Endothelial cell of umbilical vein (primary cell): ENCODE measurements around the gene LRP1. TPM values are rescaled to one million over a fixed set of nuclear protein-coding genes. Genes with fewer than 3 reads are reported as not detected.

Source experiments
- BruUV-seq: library from RNA; stranded (reverse); fragments of 400-500 nt; replicated peaks from 2 replicates; lab custom pipeline; 2021; lab: Mats Ljungman, UMichigan
- CTCF ChIA-PET: fragments of 300-600, 350-600 bp; sonication (Branson Sonifier 250); formaldehyde crosslinking; loops from one replicate; lab custom pipeline; 2021; ENCODE audit warnings: antibody characterized with exemption, inconsistent platforms; lab: Charles Lee
- POLR2A ChIA-PET: fragments of 300-600, 350-600 bp; sonication (Branson Sonifier 250); formaldehyde crosslinking; loops from one replicate; lab custom pipeline; 2021; ENCODE audit warnings: antibody characterized with exemption, inconsistent platforms; lab: Charles Lee
- DNase-seq: peaks from one replicate; pipeline ENCODE4 v3.0.0-alpha.2; 2011; ENCODE audit warnings: low read depth, low spot score
- FAIRE-seq: peaks from 2 replicates; lab custom pipeline; 2011; peaks lifted over from hg19 to GRCh38; lab: Jason Lieb, UNC
- H2AFZ ChIP-seq: 2 replicates; pipeline ENCODE4 v1.6.0; 2012; ENCODE audit warnings: low read depth, low read length, control low read depth, inconsistent platforms
- H3K27ac ChIP-seq: 2 replicates; pipeline ENCODE4 v1.5.1; 2011; ENCODE audit warnings: low read depth, mild to moderate bottlenecking, control low read depth, low read length, moderate library complexity; ENCODE audit not compliant: insufficient read depth
- H3K27me3 ChIP-seq, 2 experiments: 2 replicates each; pipeline versions ENCODE4 v1.6.0 to v1.6.1; 2011; ENCODE audit warnings: low read length in 2 of 2, mixed read lengths in 1 of 2; ENCODE audit not compliant: control insufficient read depth in 2 of 2, insufficient read depth in 2 of 2
- H3K36me3 ChIP-seq, 2 experiments: 2 replicates in 1 of 2; 3 replicates in 1 of 2; pipeline ENCODE4 v1.5.1; 2011; ENCODE audit warnings: low read length in 2 of 2, mild to moderate bottlenecking in 1 of 2, moderate library complexity in 1 of 2; ENCODE audit not compliant: control insufficient read depth in 2 of 2, insufficient read depth in 2 of 2; ENCODE audit errors: extremely low read depth in 1 of 2
- H3K4me1 ChIP-seq: 3 replicates; pipeline ENCODE4 v1.5.1; 2011; ENCODE audit warnings: mild to moderate bottlenecking, low read length; ENCODE audit not compliant: control insufficient read depth, insufficient read depth; ENCODE audit errors: extremely low read depth
- H3K4me2 ChIP-seq: 2 replicates; pipeline ENCODE4 v1.6.1; 2011; ENCODE audit warnings: low read length, control low read depth, mixed read lengths; ENCODE audit not compliant: insufficient read depth
- H3K4me3 ChIP-seq, 3 experiments: fragments of 200-600 bp in 1 of 3; sonication (generic), shearing (Covaris generic) in 1 of 3; replicated peaks in 1 of 3; 2 replicates each; pipeline ENCODE4 v1.5.1; 2011 to 2016; ENCODE audit warnings: control low read depth in 3 of 3, low read length in 3 of 3, mild to moderate bottlenecking in 2 of 3, inconsistent platforms in 1 of 3, low read depth in 1 of 3, moderate library complexity in 1 of 3; ENCODE audit not compliant: insufficient read depth in 1 of 3
- H3K79me2 ChIP-seq: 2 replicates; pipeline ENCODE4 v1.6.0; 2012; ENCODE audit warnings: low read length, inconsistent platforms; ENCODE audit not compliant: control insufficient read depth, insufficient read depth
- H3K9ac ChIP-seq: replicated peaks from 2 replicates; pipeline ENCODE3; 2011; ENCODE audit warnings: low read length, control low read depth; ENCODE audit not compliant: insufficient read depth; ENCODE audit errors: extremely low read depth
- H3K9me1 ChIP-seq: replicated peaks from 3 replicates; pipeline ENCODE4 v1.6.0; 2011; ENCODE audit warnings: mild to moderate bottlenecking, low read length; ENCODE audit not compliant: control insufficient read depth, insufficient read depth; ENCODE audit errors: extremely low read depth
- H3K9me3 ChIP-seq: replicated peaks from 2 replicates; pipeline ENCODE4 v1.5.1; 2012; ENCODE audit warnings: low read length, inconsistent platforms; ENCODE audit not compliant: control insufficient read depth, insufficient read depth
- H4K20me1 ChIP-seq: replicated peaks from 2 replicates; pipeline ENCODE3; 2011; ENCODE audit warnings: mild to moderate bottlenecking, low read length; ENCODE audit not compliant: control insufficient read depth, insufficient read depth; ENCODE audit errors: extremely low read depth
- EZH2 ChIP-seq: IDR thresholded peaks from 2 replicates; pipeline ENCODE4 v1.6.1; 2012; ENCODE audit warnings: borderline replicate concordance, low read depth, mild to moderate bottlenecking, moderate library complexity, low read length, inconsistent platforms; ENCODE audit not compliant: severe bottlenecking
- FOS ChIP-seq: IDR thresholded peaks from 2 replicates; pipeline ENCODE4 v1.6.1; 2011; ENCODE audit warnings: mild to moderate bottlenecking, low read length, moderate library complexity, borderline replicate concordance; ENCODE audit not compliant: insufficient read depth
- GATA2 ChIP-seq: IDR thresholded peaks from 2 replicates; pipeline ENCODE4 v1.7.0; 2011; ENCODE audit warnings: low read depth, mild to moderate bottlenecking, moderate library complexity, mixed read lengths, low read length; ENCODE audit not compliant: insufficient read length, insufficient read depth
- JUN ChIP-seq: IDR thresholded peaks from 2 replicates; pipeline ENCODE4 v1.6.1; 2011; ENCODE audit warnings: borderline replicate concordance, low read depth; ENCODE audit not compliant: insufficient read length, insufficient read depth
- MYC ChIP-seq: IDR thresholded peaks from one replicate; pipeline ENCODE4 v1.6.1; 2011; ENCODE audit warnings: mild to moderate bottlenecking, low read depth, low read length
- POLR2A ChIP-seq: IDR thresholded peaks from 2 replicates; pipeline ENCODE4 v1.6.1; 2012; ENCODE audit warnings: low read depth, mild to moderate bottlenecking, control low read depth, low read length
- POLR2AphosphoS5 ChIP-seq: IDR thresholded peaks from 2 replicates; pipeline ENCODE4 v1.6.1; 2012; ENCODE audit warnings: low read depth, mild to moderate bottlenecking, control low read depth, low read length, moderate library complexity; ENCODE audit not compliant: insufficient read depth
- dilution Hi-C: fragments of 300-500 bp; cut with MboI; formaldehyde crosslinking; loops from one replicate; pipeline ENCODE4 v1.15.0; 2019; ENCODE audit warnings: low sequenced_read_pairs; ENCODE audit not compliant: extremely low pct_ligation_motif_present
- intact Hi-C: fragments of 100-400 bp; cut with micrococcal nuclease; formaldehyde crosslinking; loops from one replicate; pipeline ENCODE4 v1.10.0; 2022
- polyA plus RNA-seq, 4 experiments: library from polyadenylated mRNA; depleted of rRNA in 3 of 4; stranded (reverse) in 3 of 4; unstranded in 1 of 4; fragments of >200 nt; gene quantifications; 2 replicates each; pipeline versions ENCODE4 v1.2.1 to v1.2.3, GENCODE V29; 2011 to 2012; ENCODE audit warnings: missing spikeins in 1 of 4
- total RNA-seq: library from RNA; stranded (reverse); gene quantifications from 2 replicates; pipeline ENCODE4 v1.2.3, GENCODE V29; 2021
- TF ChIP-seq, protein P1 (sequence below): IDR thresholded peaks from 2 replicates; pipeline ENCODE4 v1.6.1; 2011; ENCODE audit not compliant: insufficient read depth, insufficient read length
- TF ChIP-seq, protein P2 (sequence below), 2 donors: IDR thresholded peaks; 1 replicate in 1 of 2; 2 replicates in 1 of 2; pipeline ENCODE4 v1.5.1; 2011; ENCODE audit warnings: low read length in 2 of 2, mild to moderate bottlenecking in 2 of 2, moderate library complexity in 2 of 2, control low read depth in 1 of 2, inconsistent platforms in 1 of 2, low read depth in 1 of 2; ENCODE audit not compliant: insufficient read depth in 1 of 2; ENCODE audit errors: extremely low read depth in 1 of 2

LRP1 gene
- total and polyA plus RNA-seq, 2 donors (not counting 3 experiments of a cell fraction or from before 2014, with no cell fraction given), result 1.6 to 4.6 TPM

DNA sequence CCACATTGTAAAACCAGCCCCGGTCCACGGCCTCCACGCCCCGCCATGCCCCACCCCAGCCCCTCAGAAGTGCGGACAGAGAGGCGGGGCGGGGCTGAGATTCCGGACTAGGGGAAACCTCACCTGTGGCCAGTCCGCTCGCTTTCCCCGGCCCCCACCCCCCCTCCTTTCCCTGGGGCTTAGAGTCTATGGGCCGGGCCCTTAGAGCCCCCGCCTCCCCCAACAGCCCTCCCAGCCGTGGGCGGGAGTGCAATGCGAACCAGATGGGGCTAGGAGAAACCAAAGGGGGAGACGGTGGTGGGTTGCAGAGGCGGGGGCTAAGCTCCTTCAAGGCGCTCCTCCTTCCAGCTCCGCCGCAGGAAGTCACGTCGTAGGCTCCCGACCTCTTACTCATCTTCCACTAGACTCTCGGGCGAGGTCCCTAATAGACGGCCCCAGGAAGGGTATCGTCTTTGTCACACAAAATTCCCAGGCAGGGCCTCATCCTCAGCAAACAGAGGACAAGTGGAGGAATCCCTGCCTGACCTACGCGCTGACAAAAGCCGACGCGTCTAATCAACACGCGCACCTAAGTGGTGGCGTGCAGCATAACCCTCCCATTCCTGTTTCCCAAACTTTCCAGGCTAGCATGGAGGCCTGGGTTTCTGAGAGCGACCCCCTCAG, 40.5 kb upstream of the LRP1 start:
- Histone ChIP-seq H3K27ac (peak overlapping the region; percentile 76), H3K9me1 (no peaks in the 10 kb centered on the region), H3K36me3 (peaks cover 0 to 12% of the 10 kb centered on the region in 2 experiments), H3K4me1 (peaks cover 16% of the 10 kb centered on the region), H3K79me2 (peaks cover 16% of the 10 kb centered on the region), H3K9me3 (no peaks in the 10 kb centered on the region), H3K9ac (peak overlapping the region; percentile 33), H3K4me3 (peak overlapping the region; percentile 36 to 70 (median 55)), H2AFZ (peak overlapping the region; percentile 79), H4K20me1 (no peaks in the 10 kb centered on the region), H3K4me2 (peak overlapping the region; percentile 57), H3K27me3 (no peaks in the 10 kb centered on the region)
- TF ChIP-seq FOS, result peak; percentile 39
- TF ChIP-seq, protein P1, sequence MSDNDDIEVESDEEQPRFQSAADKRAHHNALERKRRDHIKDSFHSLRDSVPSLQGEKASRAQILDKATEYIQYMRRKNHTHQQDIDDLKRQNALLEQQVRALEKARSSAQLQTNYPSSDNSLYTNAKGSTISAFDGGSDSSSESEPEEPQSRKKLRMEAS, result no peak
- FAIRE-seq (peak; percentile 81), DNase-seq (peak; percentile 88)
- intact Hi-C loops (loop anchor here (1.0 to 5.0 kb wide), 3 partner anchors 10 to 401 kb away; partner anchors contain the start of genes NEMP1 and PTGES3), dilution Hi-C loops (no loop called here)
- TSS peak; percentile 84 for BruUV-seq
- CTCF ChIA-PET, result interaction anchor here (2.3 to 14.4 kb wide), 3 partner anchors 9 to 23 kb away, joined by 12 to 158 read pairs (median 122); partner anchors contain the start of genes NEMP1 and STAT6
- POLR2A ChIA-PET, result interaction anchor here (1.2 to 2.5 kb wide), 3 partner anchors 9 to 24 kb away, joined by 3 to 11 read pairs (median 7); partner anchors contain the start of genes NEMP1 and STAT6

DNA sequence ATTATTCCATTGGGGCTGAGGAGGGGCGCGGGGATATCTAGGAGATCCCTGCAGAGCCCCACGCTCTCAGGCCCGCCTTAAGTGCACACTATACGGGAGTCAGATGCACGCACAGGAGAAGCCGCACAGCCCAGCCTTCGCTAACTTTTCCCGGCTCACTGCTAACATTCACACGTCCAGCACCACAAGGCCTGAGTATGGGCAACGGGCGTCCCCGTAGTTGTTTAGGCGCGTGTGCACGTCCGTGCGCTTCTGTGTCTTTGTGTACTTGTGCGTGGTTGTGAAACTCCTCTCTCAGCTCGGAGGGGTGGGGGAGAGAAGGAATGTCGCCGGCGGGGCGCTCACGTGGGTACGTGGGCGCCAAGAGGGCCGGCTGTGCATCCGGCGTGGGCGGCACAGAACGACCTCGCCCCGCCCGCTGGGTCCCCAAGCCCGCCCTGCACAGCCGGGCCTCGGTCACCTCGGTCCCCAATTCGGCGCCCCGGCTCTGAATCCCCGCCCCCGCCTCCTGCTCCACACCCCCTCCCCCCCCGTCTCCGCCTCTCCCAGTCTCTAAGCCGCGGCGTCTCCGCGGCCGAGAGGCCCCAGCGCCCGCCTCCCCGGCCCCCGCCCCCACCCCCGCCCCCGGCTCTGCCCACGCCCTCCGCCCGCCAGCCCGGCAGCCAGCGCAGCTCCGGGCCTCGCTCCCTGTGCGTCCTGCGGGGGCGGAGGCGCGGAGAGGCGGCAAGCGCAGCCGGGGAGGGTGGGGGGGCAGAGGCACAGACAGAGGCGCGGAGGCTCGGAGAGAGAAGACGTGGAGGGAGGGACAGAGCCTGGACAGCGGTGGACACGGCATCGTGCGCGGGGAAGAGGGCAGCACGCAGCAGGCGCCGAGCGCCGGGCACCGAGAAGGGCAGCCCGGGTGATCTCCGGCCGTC, 39.7 kb upstream of the LRP1 start, which contains the start of gene NAB2:
TSS of gene NAB2 (plus strand) at position 761 of the 917 bp plus-strand sequence. CDS start 158 bp downstream, outside the sequence.
- DNase-seq (peak; percentile 89), FAIRE-seq (no peak)
- no peak for TF ChIP-seq EZH2
- no peak for TF ChIP-seq MYC
- no peak for TF ChIP-seq JUN
- TF ChIP-seq GATA2, result no peak
- peak; percentile 57 for TF ChIP-seq POLR2A
- TF ChIP-seq, protein P1, result no peak
- TF ChIP-seq, protein P2, sequence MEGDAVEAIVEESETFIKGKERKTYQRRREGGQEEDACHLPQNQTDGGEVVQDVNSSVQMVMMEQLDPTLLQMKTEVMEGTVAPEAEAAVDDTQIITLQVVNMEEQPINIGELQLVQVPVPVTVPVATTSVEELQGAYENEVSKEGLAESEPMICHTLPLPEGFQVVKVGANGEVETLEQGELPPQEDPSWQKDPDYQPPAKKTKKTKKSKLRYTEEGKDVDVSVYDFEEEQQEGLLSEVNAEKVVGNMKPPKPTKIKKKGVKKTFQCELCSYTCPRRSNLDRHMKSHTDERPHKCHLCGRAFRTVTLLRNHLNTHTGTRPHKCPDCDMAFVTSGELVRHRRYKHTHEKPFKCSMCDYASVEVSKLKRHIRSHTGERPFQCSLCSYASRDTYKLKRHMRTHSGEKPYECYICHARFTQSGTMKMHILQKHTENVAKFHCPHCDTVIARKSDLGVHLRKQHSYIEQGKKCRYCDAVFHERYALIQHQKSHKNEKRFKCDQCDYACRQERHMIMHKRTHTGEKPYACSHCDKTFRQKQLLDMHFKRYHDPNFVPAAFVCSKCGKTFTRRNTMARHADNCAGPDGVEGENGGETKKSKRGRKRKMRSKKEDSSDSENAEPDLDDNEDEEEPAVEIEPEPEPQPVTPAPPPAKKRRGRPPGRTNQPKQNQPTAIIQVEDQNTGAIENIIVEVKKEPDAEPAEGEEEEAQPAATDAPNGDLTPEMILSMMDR (IDR thresholded peaks at IDR 0.05; ENCODE audit: extremely low read depth in 1 of 2, insufficient read depth in 1 of 2, low read depth in 1 of 2, low read length in 2 of 2), result no peak
- peak; percentile 11 for TF ChIP-seq POLR2AphosphoS5
- TF ChIP-seq FOS, result no peak
- Histone ChIP-seq H3K4me3 (peak within 1 kb of the TSS; percentile 41 to 86 (median 49)), H3K27me3 (no peaks in the 10 kb centered on the region), H3K4me2 (peak within 1 kb of the TSS; percentile 64), H3K36me3 (peaks cover 0 to 16% of the 10 kb centered on the region in 2 experiments), H2AFZ (peak within 1 kb of the TSS; percentile 65), H3K79me2 (peaks cover 16% of the 10 kb centered on the region), H3K9me3 (no peaks in the 10 kb centered on the region), H3K4me1 (peaks cover 18% of the 10 kb centered on the region), H3K27ac (peak within 1 kb of the TSS; percentile 76), H3K9ac (peak within 1 kb of the TSS; percentile 41), H3K9me1 (no peaks in the 10 kb centered on the region), H4K20me1 (no peaks in the 10 kb centered on the region)
- intact Hi-C loops (loop anchor here (1.0 to 5.0 kb wide), 2 partner anchors 24 to 401 kb away; partner anchors contain the start of gene PTGES3), dilution Hi-C loops (no loop called here)
- ChIA-PET CTCF (interaction anchor here (0.6 to 14.4 kb wide), 7 partner anchors 9 to 87 kb away, joined by 3 to 158 read pairs (median 10); partner anchors contain the start of genes NEMP1 and STAT6), POLR2A (interaction anchor here (0.7 to 2.5 kb wide), 5 partner anchors 10 to 39 kb away, joined by 3 to 11 read pairs (median 6); partner anchors contain the start of genes LRP1, NEMP1 and STAT6)
- BruUV-seq, result no TSS peak
